ENCODE measurements around the gene OPCML. TPM values are rescaled to one million over a fixed set of nuclear protein-coding genes. Genes with fewer than 3 reads are reported as not detected.

The OPCML gene
- total RNA-seq, 4 donors from 2014 or later = 0.15 TPM; not detected in 3

DNA sequence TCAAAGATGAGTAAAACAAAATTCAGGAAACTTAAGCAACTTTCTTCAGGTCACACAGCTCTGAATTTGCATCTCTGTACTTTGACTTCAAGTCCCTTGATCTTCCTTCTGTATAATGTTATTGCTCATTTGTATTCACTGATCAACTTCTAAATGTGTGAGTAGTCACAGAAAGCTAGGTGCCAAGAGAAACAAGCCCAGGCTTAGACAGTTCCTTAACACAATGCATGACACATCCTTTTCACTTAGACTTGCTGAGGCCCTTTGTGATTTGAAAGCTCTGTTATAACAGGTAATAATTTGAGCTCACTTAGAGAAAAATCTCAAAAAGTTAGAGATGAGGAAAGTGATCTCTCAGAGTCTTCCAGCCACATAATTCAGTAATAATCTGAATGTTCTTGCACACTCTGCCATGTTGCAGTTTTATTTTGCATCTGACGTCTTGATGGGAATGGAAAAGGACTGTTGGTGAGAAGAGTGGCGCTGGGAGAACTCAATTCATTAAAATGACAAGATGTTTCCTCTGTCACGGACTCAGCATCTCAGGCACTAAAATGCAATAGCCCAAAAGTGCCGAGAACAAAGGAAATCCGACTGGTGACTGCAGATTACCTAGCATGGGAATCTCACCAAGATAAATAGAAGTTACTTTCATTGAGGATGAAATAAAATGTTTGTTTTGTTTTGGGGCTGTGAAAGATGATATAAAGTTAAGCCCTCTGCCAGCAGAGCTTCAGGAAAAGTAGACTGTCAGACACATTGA lies 665.3 kb downstream of the OPCML start:
- 34% methylated on average over 5 of the region's 5 CpGs for whole genome bisulfite sequencing
- no peak for TF ChIP-seq POLR2AphosphoS5 (IDR thresholded peaks at IDR 0.05)
- TF ChIP-seq EP300 (IDR thresholded peaks at IDR 0.05) = no peak
- H3K27ac ChIP-seq = no peak overlapping the region

DNA sequence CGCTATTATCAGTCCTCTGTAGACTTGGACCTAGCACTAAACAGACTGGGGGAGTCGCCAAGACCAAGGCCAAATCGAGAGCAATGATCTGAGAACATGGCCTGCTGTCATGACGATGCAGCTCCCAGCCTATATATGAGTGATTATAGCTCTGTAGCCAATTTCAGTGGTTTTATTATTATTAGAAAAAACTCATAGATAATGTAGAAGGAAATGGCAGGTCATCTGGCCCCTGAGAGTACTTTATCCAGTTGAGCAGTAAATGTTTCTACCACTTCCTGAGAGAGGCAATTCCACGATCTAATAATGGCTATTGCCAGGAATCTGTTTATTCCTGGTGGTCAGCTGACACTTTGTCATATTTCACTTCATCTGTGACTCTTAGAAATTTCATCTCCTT lies 666.7 kb downstream of the OPCML start:
- H3K27me3 ChIP-seq = no peaks in the 10 kb centered on the region
- no peaks in the 10 kb centered on the region for H3K36me3 ChIP-seq
- 80% methylated on average over 5 of the region's 5 CpGs for WGBS
- TF ChIP-seq, protein P1, sequence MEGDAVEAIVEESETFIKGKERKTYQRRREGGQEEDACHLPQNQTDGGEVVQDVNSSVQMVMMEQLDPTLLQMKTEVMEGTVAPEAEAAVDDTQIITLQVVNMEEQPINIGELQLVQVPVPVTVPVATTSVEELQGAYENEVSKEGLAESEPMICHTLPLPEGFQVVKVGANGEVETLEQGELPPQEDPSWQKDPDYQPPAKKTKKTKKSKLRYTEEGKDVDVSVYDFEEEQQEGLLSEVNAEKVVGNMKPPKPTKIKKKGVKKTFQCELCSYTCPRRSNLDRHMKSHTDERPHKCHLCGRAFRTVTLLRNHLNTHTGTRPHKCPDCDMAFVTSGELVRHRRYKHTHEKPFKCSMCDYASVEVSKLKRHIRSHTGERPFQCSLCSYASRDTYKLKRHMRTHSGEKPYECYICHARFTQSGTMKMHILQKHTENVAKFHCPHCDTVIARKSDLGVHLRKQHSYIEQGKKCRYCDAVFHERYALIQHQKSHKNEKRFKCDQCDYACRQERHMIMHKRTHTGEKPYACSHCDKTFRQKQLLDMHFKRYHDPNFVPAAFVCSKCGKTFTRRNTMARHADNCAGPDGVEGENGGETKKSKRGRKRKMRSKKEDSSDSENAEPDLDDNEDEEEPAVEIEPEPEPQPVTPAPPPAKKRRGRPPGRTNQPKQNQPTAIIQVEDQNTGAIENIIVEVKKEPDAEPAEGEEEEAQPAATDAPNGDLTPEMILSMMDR (IDR thresholded peaks at IDR 0.05) = no peak
- TF ChIP-seq EP300 (IDR thresholded peaks at IDR 0.05) (no peak), POLR2A (IDR thresholded peaks at IDR 0.05) (no peak), POLR2AphosphoS5 (IDR thresholded peaks at IDR 0.05) (no peak)
- H3K4me3 ChIP-seq = no peak overlapping the region
- no peak overlapping the region for H3K27ac ChIP-seq
- no peaks in the 10 kb centered on the region for H3K9me3 ChIP-seq
- H3K4me1 ChIP-seq = no peaks in the 10 kb centered on the region
- no peak for DNase-seq (ENCODE audit: low spot score in 2 of 2)

More for the DNA sequence above, 665.3 kb downstream of the OPCML start:
- Histone ChIP-seq H3K27me3 (no peaks in the 10 kb centered on the region), H3K9me3 (no peaks in the 10 kb centered on the region), H3K36me3 (no peaks in the 10 kb centered on the region), H3K4me3 (no peak overlapping the region), H3K4me1 (no peaks in the 10 kb centered on the region)
- DNase-seq (ENCODE audit: low spot score in 2 of 2) = no peak

DNA sequence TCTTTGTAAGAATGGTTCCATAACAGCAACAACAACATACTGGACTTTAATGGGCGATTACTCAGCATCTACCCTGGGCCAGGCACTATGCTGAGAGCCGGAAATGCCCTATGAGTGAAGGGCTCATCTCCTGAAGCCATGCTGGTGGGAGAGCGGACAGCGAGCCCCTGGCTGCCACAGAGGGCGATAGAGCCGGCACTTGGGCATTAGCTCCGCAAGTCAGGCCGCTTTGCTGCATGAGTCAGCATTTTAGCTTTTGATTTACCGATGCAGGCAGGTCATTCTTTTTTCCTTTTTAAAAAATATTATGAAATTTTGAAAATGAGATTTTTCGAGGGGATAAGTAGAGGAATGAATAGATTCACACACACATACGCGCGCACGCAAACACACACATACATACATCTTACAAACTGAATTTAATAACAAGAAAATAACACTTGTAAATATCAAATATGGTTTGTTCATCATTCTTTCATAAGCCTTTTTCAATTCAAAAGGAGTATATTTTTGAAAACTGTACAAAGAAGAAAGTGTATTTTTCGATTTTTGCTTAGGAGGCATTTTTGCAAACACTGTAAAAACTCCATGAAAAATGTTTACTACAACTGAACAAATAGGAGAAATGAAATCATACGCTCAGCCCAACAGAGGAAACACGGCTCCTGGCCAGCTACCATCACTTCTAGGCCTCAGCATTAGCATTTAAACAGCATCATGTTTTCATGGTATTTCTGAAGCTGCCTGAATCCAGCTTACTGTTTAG lies 667.3 kb downstream of the OPCML start:
- TF ChIP-seq POLR2A (IDR thresholded peaks at IDR 0.05) (no peak), POLR2AphosphoS5 (IDR thresholded peaks at IDR 0.05) (no peak), EP300 (IDR thresholded peaks at IDR 0.05) (no peak)
- TF ChIP-seq, protein P1 (IDR thresholded peaks at IDR 0.05) = no peak
- 89% methylated on average over 17 of the region's 17 CpGs for WGBS
- Histone ChIP-seq H3K9me3 (no peaks in the 10 kb centered on the region), H3K4me1 (no peaks in the 10 kb centered on the region), H3K27me3 (no peaks in the 10 kb centered on the region), H3K36me3 (no peaks in the 10 kb centered on the region), H3K27ac (no peak overlapping the region), H3K4me3 (no peak overlapping the region)
- DNase-seq (ENCODE audit: low spot score in 2 of 2) = no peak

DNA sequence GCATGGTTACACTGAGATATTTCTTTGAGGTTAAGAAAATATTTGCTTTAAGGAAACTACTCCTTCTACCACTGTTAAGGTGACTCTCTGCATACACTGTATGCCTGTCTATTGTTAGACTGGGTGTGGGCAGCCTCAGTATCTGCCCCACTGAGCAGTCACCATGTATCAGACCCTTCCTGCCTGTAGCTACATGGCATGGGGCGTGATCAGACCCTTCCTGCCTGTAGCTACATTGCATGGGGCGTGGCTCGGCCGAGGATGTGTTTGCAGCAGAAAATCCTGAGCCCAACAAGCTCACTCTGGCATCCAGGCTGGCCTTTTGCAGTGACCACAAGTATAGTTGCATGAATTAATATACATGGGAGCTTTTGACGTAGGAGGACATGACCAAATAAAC lies 669.4 kb downstream of the OPCML start:
- Histone ChIP-seq H3K27me3 (no peaks in the 10 kb centered on the region), H3K36me3 (no peaks in the 10 kb centered on the region), H3K4me1 (no peaks in the 10 kb centered on the region), H3K4me3 (no peak overlapping the region), H3K27ac (no peak overlapping the region), H3K9me3 (no peaks in the 10 kb centered on the region)
- WGBS = 72% methylated on average over 5 of the region's 5 CpGs
- no peak for TF ChIP-seq POLR2A (IDR thresholded peaks at IDR 0.05)
- TF ChIP-seq, protein P1 (IDR thresholded peaks at IDR 0.05) = no peak
- no peak for TF ChIP-seq EP300 (IDR thresholded peaks at IDR 0.05)
- TF ChIP-seq POLR2AphosphoS5 (IDR thresholded peaks at IDR 0.05) = no peak
- no peak for DNase-seq (ENCODE audit: low spot score in 2 of 2)

DNA sequence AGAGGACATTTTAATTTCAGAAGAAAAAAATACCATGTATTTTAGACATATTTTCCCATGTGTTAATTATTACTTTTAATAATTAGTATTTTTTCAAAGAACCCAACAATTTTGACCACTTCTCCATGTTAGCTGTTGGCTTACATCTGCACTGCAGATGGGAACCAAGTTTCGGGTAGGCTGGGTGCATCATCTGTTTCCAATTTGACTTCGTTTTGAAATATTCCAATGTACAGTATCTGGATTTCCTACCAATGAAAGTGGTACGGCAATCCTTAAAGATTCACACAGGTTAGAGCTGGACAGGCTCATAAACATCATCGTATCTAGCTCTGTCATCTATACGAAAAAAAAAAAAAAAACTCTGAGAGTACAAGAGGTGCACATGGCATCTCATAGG lies 670.2 kb downstream of the OPCML start:
- WGBS = 64% methylated on average over 5 of the region's 5 CpGs
- Histone ChIP-seq H3K36me3 (no peaks in the 10 kb centered on the region), H3K4me1 (no peaks in the 10 kb centered on the region), H3K27ac (no peak overlapping the region), H3K4me3 (no peak overlapping the region), H3K9me3 (no peaks in the 10 kb centered on the region), H3K27me3 (no peaks in the 10 kb centered on the region)
- TF ChIP-seq POLR2A (IDR thresholded peaks at IDR 0.05) = no peak
- no peak for TF ChIP-seq POLR2AphosphoS5 (IDR thresholded peaks at IDR 0.05)
- no peak for TF ChIP-seq EP300 (IDR thresholded peaks at IDR 0.05)
- TF ChIP-seq, protein P1 (IDR thresholded peaks at IDR 0.05) = no peak
- no peak for DNase-seq (ENCODE audit: low spot score in 2 of 2)

Data from suprapubic skin (tissue), 4 donors.